Measurements from ENCODE around the gene EXTL1. TPM values are rescaled to one million over a fixed set of nuclear protein-coding genes. Genes with fewer than 3 reads are reported as not detected.

Gene EXTL1
- polyA plus RNA-seq, 1 donor (not counting 4 experiments of a cell fraction or from before 2014, with no cell fraction given), result 0.13 TPM

- no peak overlapping the region for H3K4me3 ChIP-seq (ENCODE audit: control insufficient read depth in 2 of 3, extremely low read depth in 1 of 3, insufficient read depth in 2 of 3, low read depth in 1 of 3, low read length in 3 of 3)
- H3K79me2 ChIP-seq (ENCODE audit: control insufficient read depth, insufficient read depth, low read length), result no peaks in the 10 kb centered on the region
- no peak for TF ChIP-seq CTCF (optimal IDR thresholded peaks at IDR 0.05 in 1 of 3, IDR thresholded peaks at IDR 0.05 in 1 of 3, conservative IDR thresholded peaks at IDR 0.05 in 1 of 3; ENCODE audit: extremely low read depth in 1 of 3, insufficient read depth in 2 of 3, low read length in 3 of 3)
- no peak for TF ChIP-seq EZH2 (IDR thresholded peaks at IDR 0.05; ENCODE audit: low read length)
- H4K20me1 ChIP-seq (ENCODE audit: control insufficient read depth, extremely low read depth, insufficient read depth, low read length), result no peaks in the 10 kb centered on the region
- H3K4me2 ChIP-seq (ENCODE audit: control insufficient read depth, extremely low read depth, insufficient read depth, low read depth, low read length), result no peak overlapping the region
- no peaks in the 10 kb centered on the region for H3K4me1 ChIP-seq (ENCODE audit: control insufficient read depth, extremely low read depth, insufficient read depth, low read length)
- FAIRE-seq, result no peak
- no peak overlapping the region for H2AFZ ChIP-seq (ENCODE audit: control insufficient read depth, low read length)
- no peaks in the 10 kb centered on the region for H3K9me1 ChIP-seq (ENCODE audit: control insufficient read depth, extremely low read depth, insufficient read depth, low read length)
- no peak overlapping the region for H3K9ac ChIP-seq (ENCODE audit: control insufficient read depth, extremely low read depth, insufficient read depth, low read length)
- dilution Hi-C loops (cut with MboI; ENCODE audit: extremely low pct_ligation_motif_present, low sequenced_read_pairs), result no loop called here
- no peaks in the 10 kb centered on the region for H3K27me3 ChIP-seq (ENCODE audit: control insufficient read depth, extremely low read depth, insufficient read depth, low read length)
- DNase-seq (ENCODE audit: low read depth, low spot score), result no peak
- no peaks in the 10 kb centered on the region for H3K36me3 ChIP-seq (ENCODE audit: control insufficient read depth in 2 of 2, extremely low read depth in 1 of 2, insufficient read depth in 2 of 2, low read length in 2 of 2)
- H3K27ac ChIP-seq (ENCODE audit: control insufficient read depth, insufficient read depth, low read length), result no peak overlapping the region
- no peaks in the 10 kb centered on the region for H3K9me3 ChIP-seq (ENCODE audit: control insufficient read depth, low read depth, low read length)
These were observed 8.7 kb upstream of the EXTL1 start for GRCh38 chr1:26012864-26013263.

- Histone ChIP-seq H3K27ac (ENCODE audit: control insufficient read depth, insufficient read depth, low read length) (no peak overlapping the region), H4K20me1 (ENCODE audit: control insufficient read depth, extremely low read depth, insufficient read depth, low read length) (no peaks in the 10 kb centered on the region), H3K9me1 (ENCODE audit: control insufficient read depth, extremely low read depth, insufficient read depth, low read length) (no peaks in the 10 kb centered on the region), H3K9me3 (ENCODE audit: control insufficient read depth, low read depth, low read length) (no peaks in the 10 kb centered on the region), H3K36me3 (ENCODE audit: control insufficient read depth in 2 of 2, extremely low read depth in 1 of 2, insufficient read depth in 2 of 2, low read length in 2 of 2) (no peaks in the 10 kb centered on the region), H3K4me2 (ENCODE audit: control insufficient read depth, extremely low read depth, insufficient read depth, low read depth, low read length) (no peak overlapping the region), H3K4me1 (ENCODE audit: control insufficient read depth, extremely low read depth, insufficient read depth, low read length) (peaks cover 4% of the 10 kb centered on the region), H3K4me3 (ENCODE audit: control insufficient read depth in 2 of 3, extremely low read depth in 1 of 3, insufficient read depth in 2 of 3, low read depth in 1 of 3, low read length in 3 of 3) (no peak overlapping the region), H2AFZ (ENCODE audit: control insufficient read depth, low read length) (no peak overlapping the region), H3K27me3 (ENCODE audit: control insufficient read depth, extremely low read depth, insufficient read depth, low read length) (no peaks in the 10 kb centered on the region), H3K79me2 (ENCODE audit: control insufficient read depth, insufficient read depth, low read length) (no peaks in the 10 kb centered on the region), H3K9ac (ENCODE audit: control insufficient read depth, extremely low read depth, insufficient read depth, low read length) (no peak overlapping the region)
- dilution Hi-C loops (cut with MboI; ENCODE audit: extremely low pct_ligation_motif_present, low sequenced_read_pairs), result no loop called here
- DNase-seq (ENCODE audit: low read depth, low spot score) (no peak), FAIRE-seq (no peak)
- TF ChIP-seq EZH2 (IDR thresholded peaks at IDR 0.05; ENCODE audit: low read length) (no peak), CTCF (optimal IDR thresholded peaks at IDR 0.05 in 1 of 3, IDR thresholded peaks at IDR 0.05 in 1 of 3, conservative IDR thresholded peaks at IDR 0.05 in 1 of 3; ENCODE audit: extremely low read depth in 1 of 3, insufficient read depth in 2 of 3, low read length in 3 of 3) (no peak)
These were observed 7.4 kb upstream of the EXTL1 start for GRCh38 chr1:26014179-26014578.
